Effector CD4-positive, alpha-beta T cell (primary cell): ENCODE results near the gene MDM2.
A peak's percentile ranks its signal among the peaks of the same experiment; 100 is the strongest.
"Not testable (repeated sequence)": the region's sequence is repeated elsewhere in the genome, so short reads cannot be mapped to it uniquely, and the experiment has no call there.

Experiments used
- DNase-seq: peaks from one replicate; pipeline ENCODE4 v3.0.0-alpha.2; 2020

MDM2 gene

DNA sequence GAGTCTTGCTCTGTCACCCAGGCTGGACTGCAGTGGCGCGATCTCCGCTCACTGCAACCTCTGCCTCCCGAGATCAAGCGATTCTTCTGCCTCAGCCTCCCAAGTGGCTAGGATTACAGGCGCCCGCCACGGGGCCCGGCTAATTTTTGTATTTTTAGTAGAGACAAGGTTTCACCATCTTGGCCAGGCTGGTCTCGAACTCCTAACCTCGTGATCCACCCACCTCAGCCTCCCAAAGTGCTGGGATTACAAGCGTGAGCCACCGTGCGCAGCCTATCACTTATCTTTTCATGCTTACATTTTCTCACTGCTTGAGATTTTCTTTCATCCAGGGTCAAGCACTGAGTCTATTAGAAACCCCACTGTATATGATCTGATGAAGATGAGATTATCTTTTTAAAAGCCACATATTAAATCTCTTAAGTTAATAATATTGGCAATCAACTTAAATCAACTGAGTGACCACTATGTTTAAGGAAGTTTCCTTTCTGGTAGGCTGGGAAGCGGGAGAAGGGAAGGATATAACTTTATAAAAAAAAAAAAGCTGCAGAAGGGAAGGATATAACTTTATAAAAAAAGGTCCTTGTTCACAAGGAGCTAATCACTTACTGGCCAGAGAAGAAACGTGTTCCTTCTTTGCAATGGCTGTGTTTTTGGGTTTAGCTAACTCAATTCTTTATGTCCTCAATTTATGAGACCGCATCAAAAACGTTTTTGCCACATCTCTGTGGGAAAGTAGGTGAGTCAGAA is 1.3 kb upstream of the MDM2 start:
- DNase-seq, result no peak

GRCh38 chr12:68807274-68807575 is 752 bp upstream of the MDM2 start:
- not testable (repeated sequence) for DNase-seq

DNA sequence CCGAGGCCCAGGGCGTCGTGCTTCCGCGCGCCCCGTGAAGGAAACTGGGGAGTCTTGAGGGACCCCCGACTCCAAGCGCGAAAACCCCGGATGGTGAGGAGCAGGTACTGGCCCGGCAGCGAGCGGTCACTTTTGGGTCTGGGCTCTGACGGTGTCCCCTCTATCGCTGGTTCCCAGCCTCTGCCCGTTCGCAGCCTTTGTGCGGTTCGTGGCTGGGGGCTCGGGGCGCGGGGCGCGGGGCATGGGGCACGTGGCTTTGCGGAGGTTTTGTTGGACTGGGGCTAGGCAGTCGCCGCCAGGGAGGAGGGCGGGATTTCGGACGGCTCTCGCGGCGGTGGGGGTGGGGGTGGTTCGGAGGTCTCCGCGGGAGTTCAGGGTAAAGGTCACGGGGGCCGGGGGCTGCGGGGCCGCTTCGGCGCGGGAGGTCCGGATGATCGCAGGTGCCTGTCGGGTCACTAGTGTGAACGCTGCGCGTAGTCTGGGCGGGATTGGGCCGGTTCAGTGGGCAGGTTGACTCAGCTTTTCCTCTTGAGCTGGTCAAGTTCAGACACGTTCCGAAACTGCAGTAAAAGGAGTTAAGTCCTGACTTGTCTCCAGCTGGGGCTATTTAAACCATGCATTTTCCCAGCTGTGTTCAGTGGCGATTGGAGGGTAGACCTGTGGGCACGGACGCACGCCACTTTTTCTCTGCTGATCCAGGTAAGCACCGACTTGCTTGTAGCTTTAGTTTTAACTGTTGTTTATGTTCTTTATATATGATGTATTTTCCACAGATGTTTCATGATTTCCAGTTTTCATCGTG is 612 bp downstream of the MDM2 start:
- peak; percentile 28 for DNase-seq

DNA sequence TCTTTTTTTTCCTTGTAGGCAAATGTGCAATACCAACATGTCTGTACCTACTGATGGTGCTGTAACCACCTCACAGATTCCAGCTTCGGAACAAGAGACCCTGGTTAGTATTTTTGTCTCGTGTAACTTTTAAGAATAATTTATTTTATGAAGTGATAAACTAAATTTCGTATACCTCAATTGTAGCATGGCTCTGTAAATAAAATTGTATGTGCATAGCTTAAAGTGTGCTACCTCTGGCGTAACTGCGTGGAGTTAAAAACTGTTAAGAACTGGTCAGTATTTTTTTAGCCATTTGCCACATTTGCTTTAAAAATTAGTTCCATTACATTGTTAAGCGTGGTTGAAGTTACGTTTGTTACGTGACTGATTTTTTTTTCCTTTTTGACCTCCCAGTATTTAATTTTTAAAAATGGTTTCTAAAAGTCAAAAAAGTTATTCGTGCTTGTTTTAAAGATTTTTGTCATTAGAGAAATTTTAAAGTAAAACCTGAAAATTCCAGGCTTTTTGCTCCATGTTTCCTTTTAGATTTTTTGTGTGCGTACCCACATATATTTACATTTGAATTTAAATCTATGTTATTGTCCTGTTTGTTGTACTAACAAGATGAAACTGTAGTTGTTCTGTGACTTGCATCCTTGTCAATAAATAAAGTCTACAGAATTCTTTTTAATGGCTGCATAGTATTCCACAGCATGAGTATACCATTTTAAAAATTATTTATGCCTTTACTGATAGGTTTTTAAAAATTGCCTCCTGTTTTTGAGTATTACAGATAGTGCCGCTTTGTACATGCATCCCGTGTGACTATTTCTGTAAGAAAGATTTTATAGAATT is 1.4 kb downstream of the MDM2 start:
- DNase-seq, result no peak

GRCh38 chr12:68810027-68810389 is 2.0 kb downstream of the MDM2 start:
- DNase-seq, result not testable (repeated sequence)

DNA sequence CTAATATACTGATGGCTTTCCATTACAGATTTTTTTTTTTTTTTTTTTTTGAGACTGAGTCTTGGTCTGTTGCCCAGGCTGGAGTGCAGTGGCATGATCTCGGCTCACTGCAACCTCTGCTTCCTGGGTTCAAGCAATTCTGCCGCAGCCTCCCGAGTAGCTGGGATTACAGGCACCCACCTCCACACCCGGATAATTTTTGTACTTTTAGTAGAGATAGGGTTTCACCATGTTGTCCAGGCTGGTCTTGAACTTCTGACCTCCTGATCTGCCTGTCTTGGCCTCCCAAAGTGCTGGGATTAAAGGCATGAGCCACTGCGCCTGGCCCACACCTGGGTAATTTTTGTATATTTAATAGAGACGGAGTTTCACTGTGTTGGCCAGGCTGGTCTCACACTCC is 3.6 kb downstream of the MDM2 start:
- not testable (repeated sequence) for DNase-seq

DNA sequence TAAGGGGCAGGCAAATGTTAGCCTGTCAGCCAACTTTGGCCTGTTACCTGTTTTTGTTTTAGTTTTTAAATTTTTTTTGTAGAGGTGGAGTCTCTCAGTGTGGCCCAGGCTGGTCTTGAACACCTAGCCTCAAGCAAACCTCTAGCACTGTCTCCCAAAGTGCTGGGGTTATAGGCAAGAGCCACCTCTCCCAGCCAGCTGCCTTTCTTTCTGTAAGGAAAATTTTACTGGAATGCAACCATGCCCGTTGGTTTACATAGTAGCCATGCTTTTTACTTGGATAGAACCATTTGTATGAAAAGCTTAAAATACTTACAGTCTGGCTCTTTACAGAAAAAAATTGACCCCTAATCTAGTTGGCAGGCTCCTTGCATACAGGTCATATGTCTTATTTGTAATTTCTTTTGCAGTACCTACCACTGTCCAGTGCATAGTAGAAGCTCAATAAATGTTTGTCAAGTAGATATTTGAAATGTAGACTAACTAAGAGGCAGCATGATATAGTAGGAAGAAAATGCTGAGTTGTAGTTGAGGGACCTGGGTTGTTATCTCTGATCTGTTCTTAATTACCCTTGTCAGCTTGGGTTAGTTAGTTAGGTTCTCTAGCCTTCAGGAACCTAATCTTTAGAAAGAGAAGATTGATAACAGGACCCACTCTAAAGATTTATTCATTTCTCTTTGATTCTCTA is 4.7 kb downstream of the MDM2 start:
- no peak for DNase-seq

GRCh38 chr12:68813242-68813593 is 5.2 kb downstream of the MDM2 start:
- DNase-seq, result no peak

DNA sequence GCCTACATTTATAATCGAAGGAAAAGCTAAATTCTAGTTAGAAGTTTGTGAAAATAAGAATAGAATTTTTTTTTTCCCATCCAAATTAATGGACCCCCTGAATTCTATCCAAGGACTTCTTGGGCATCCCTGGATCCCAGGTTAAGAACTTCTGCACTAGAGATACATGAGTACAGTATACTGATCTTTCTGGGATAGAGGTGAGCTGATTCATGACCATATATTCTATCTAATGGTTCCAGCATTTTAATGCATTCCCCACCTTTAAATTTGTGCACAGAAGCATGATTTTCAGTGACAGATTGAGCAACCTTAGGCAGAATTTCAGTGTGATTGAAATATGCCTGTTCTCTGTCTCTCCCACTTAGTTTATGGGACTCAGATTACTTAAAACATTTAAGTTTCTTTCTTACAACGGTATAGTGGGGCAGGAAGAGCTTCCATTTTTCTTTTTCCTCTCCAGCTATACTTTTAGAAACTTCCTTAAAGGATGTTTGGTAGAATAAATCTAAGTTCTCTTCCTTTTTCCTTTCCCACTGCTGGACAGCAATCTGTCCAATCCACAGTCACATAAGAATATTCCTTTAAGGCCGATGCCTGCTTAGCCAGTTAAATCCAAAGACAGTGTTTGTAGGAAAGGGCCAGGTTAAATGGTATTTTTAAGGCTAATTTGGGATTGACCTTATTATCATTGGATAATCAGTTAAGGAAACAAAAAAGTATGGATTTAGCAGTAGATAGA is 6.7 kb downstream of the MDM2 start:
- no peak for DNase-seq

GRCh38 chr12:68815232-68815927 is 7.4 kb downstream of the MDM2 start:
- no peak for DNase-seq

GRCh38 chr12:68815928-68816800 is 8.2 kb downstream of the MDM2 start:
- no peak for DNase-seq

DNA sequence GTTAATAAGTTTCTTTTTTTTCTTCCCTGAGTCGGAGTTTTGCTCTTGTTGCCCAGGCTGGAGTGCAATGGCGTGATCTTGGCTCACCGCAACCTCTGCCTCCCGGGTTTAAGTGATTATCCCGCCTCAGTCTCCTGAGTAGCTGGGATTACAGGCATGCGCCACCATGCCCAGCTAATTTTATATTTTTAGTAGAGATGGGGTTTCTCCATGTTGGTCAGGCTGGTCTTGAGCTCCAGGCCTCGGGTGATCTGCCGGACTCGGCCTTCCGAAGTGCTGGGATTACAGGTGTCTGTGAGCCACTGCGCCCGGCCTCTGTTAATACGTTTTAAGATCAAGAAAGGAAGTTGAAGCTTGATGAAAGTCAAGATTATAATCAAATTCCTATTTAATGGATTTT is 11.5 kb downstream of the MDM2 start:
- DNase-seq, result not testable (repeated sequence)

- DNase-seq, result no peak
These were observed 13.6 kb downstream of the MDM2 start for GRCh38 chr12:68821357-68822188.

DNA sequence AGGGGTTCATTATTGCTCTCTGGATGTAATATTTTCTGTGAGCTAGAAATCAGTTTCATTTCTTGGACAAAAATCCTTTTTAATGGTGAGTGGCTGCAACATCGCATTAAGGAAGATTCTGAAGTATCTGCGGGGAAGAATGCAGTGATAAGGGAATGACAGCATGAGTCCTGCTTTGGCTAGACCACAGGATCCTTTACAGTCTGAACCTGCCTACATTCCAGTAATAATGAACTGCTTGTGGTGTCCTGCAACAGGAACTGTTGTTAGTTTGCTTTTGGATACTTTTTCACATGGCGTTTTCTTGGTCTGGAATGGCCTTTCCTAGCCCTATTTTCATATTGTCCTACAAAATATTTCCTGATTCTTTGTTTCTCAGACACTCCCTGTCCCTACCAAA is 15.7 kb downstream of the MDM2 start:
- no peak for DNase-seq

- DNase-seq, result no peak
These were observed 16.2 kb downstream of the MDM2 start for GRCh38 chr12:68824131-68824530.

DNA sequence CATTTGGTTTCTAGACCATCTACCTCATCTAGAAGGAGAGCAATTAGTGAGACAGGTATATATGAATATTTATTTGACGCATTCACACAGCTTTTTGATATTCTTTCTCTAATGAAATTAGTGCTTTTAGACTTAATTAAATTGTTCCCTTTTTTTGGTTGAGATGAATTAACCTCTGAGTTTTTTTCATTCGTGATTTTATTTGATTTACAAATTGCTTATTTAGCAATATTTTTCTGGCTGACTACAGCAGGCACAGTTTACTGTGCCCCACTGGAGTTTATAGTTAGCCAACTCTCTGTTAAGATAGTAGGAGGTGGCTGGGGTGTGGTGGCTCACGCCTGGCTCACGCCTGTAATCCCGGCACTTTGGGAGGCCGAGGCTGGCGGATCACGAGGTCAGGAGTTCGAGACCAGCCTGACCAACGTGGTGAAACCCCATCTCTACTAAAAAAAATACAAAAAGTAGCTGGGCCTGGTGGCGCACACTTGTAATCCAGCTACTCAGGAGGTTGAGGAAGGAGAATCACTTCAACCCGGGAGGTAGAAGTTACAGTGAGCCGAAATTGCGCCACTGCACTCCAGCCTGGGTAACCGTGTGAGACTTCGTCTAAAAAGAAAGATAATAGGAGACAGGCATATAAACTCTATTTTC is 16.7 kb downstream of the MDM2 start:
- DNase-seq, result no peak

GRCh38 chr12:68825569-68826217 is 17.7 kb downstream of the MDM2 start:
- no peak for DNase-seq

- DNase-seq, result no peak
These were observed 20.1 kb downstream of the MDM2 start for GRCh38 chr12:68827895-68828671.
